Activated CD8-positive, alpha-beta T cell treated with anti-CD3 and anti-CD28 coated beads for 36 hours (primary cell): Measurements from ENCODE around the gene TSEN34. TPM values are rescaled to one million over a fixed set of nuclear protein-coding genes. Genes with fewer than 3 reads are reported as not detected.
"Not testable (repeated sequence)": the region's sequence is repeated elsewhere in the genome, so short reads cannot be mapped to it uniquely, and the experiment has no call there.

Experiments
- ATAC-seq: fragments of 200-7000 bp; cut with Tn5 transposase; one replicate; pipeline ENCODE4 v1.10.0; 2021; ENCODE audit warnings: mild to moderate bottlenecking, moderate library complexity
- CTCF ChIA-PET: fragments of 350-600 bp; sonication (Branson Sonifier 250); formaldehyde crosslinking; loops from one replicate; lab custom pipeline; 2021; ENCODE audit warnings: antibody characterized with exemption; lab: Charles Lee
- POLR2A ChIA-PET: fragments of 350-600 bp; sonication (Branson Sonifier 250); formaldehyde crosslinking; loops from one replicate; lab custom pipeline; 2021; ENCODE audit warnings: antibody characterized with exemption; lab: Charles Lee
- DNase-seq: peaks from one replicate; pipeline ENCODE4 v3.0.0-alpha.2; 2020
- H3K27ac Mint-ChIP-seq: one replicate; pipeline ENCODE4 v1.8.0; 2021; ENCODE audit warnings: mild to moderate bottlenecking, mixed read lengths
- H3K27me3 Mint-ChIP-seq: one replicate; pipeline ENCODE4 v1.8.0; 2021; ENCODE audit warnings: mixed read lengths
- H3K36me3 Mint-ChIP-seq: one replicate; pipeline ENCODE4 v1.8.0; 2021; ENCODE audit warnings: low read depth, mixed read lengths
- H3K4me1 Mint-ChIP-seq: one replicate; pipeline ENCODE4 v1.8.0; 2021; ENCODE audit warnings: low read depth, mixed read lengths
- H3K4me3 Mint-ChIP-seq: one replicate; pipeline ENCODE4 v1.8.0; 2021; ENCODE audit warnings: mild to moderate bottlenecking, moderate library complexity, mixed read lengths
- H3K9me3 Mint-ChIP-seq: one replicate; pipeline ENCODE4 v1.8.0; 2021; ENCODE audit warnings: mixed read lengths
- intact Hi-C: fragments of 100-400 bp; cut with micrococcal nuclease; formaldehyde crosslinking; loops from one replicate; pipeline ENCODE4 v1.10.0; 2022
- total RNA-seq, 2 experiments: library from RNA; stranded (reverse); gene quantifications; one replicate each; pipeline ENCODE4 v1.2.3, GENCODE V29; 2021
- TF ChIP-seq, protein P1 (sequence below): fragments of 200-600 bp; IDR thresholded peaks from one replicate; pipeline ENCODE4 v1.8.0; 2022; ENCODE audit warnings: antibody characterized with exemption, mild to moderate bottlenecking

TSEN34 gene
- total RNA-seq, 2 experiments from 2014 or later = 12.5 TPM

- Mint-ChIP-seq H3K4me3 (no peak overlapping the region), H3K36me3 (peaks cover 52% of the 10 kb centered on the region), H3K27me3 (no peaks in the 10 kb centered on the region), H3K27ac (peak overlapping the region; percentile 49), H3K4me1 (peaks cover 51% of the 10 kb centered on the region), H3K9me3 (peaks cover 1% of the 10 kb centered on the region)
- CTCF ChIA-PET = interaction anchor here (0.9 to 1.6 kb wide), 4 partner anchors 13 to 55 kb away, joined by 3 to 6 read pairs (median 4); no protein-coding TSS in a partner anchor
- DNase-seq = no peak
- POLR2A ChIA-PET = interaction anchor here (0.9 to 16.5 kb wide), 3 partner anchors 17 to 1046 kb away, joined by 3 to 419 read pairs (median 4); partner anchors contain the start of genes MBOAT7, RPS9 and TSEN34
- intact Hi-C loops = no loop called here
- ATAC-seq = no peak
- TF ChIP-seq, protein P1, sequence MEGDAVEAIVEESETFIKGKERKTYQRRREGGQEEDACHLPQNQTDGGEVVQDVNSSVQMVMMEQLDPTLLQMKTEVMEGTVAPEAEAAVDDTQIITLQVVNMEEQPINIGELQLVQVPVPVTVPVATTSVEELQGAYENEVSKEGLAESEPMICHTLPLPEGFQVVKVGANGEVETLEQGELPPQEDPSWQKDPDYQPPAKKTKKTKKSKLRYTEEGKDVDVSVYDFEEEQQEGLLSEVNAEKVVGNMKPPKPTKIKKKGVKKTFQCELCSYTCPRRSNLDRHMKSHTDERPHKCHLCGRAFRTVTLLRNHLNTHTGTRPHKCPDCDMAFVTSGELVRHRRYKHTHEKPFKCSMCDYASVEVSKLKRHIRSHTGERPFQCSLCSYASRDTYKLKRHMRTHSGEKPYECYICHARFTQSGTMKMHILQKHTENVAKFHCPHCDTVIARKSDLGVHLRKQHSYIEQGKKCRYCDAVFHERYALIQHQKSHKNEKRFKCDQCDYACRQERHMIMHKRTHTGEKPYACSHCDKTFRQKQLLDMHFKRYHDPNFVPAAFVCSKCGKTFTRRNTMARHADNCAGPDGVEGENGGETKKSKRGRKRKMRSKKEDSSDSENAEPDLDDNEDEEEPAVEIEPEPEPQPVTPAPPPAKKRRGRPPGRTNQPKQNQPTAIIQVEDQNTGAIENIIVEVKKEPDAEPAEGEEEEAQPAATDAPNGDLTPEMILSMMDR = no peak
Observed at GRCh38 chr19:54211235-54211634, 20.1 kb downstream of the TSEN34 start.

DNA sequence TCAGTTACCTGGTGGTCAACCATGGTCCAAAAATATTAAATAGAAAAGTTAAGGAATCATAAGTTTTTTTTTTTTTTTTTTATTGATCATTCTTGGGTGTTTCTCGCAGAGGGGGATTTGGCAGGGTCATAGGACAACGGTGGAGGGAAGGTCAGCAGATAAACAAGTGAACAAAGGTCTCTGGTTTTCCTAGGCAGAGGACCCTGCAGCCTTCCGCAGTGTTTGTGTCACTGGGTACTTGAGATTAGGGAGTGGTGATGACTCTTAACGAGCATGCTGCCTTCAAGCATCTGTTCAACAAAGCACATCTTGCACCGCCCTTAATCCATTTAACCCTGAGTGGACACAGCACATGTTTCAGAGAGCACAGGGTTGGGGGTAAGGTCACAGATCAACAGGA is 23.1 kb downstream of the TSEN34 start:
- H3K9me3 Mint-ChIP-seq, POLR2A ChIA-PET: not testable (repeated sequence)

GRCh38 chr19:54214734-54215133 is 23.6 kb downstream of the TSEN34 start:
- ATAC-seq, intact Hi-C loops, CTCF ChIA-PET, DNase-seq, H3K9me3 Mint-ChIP-seq, POLR2A ChIA-PET, H3K27me3 Mint-ChIP-seq, H3K27ac Mint-ChIP-seq, H3K4me3 Mint-ChIP-seq: not testable (repeated sequence)
- H3K36me3 Mint-ChIP-seq = peaks cover 29% of the 10 kb centered on the region
- H3K4me1 Mint-ChIP-seq = peaks cover 17% of the 10 kb centered on the region

More for the DNA sequence above, 23.1 kb downstream of the TSEN34 start:
- DNase-seq, H3K4me3 Mint-ChIP-seq, H3K27ac Mint-ChIP-seq, intact Hi-C loops, ATAC-seq, H3K27me3 Mint-ChIP-seq, CTCF ChIA-PET: not testable (repeated sequence)
- Mint-ChIP-seq H3K36me3 (peaks cover 29% of the 10 kb centered on the region), H3K4me1 (peaks cover 22% of the 10 kb centered on the region)

GRCh38 chr19:54216869-54217268 is 25.8 kb downstream of the TSEN34 start:
- TF ChIP-seq, protein P1 = no peak
- peaks cover 1% of the 10 kb centered on the region for H3K9me3 Mint-ChIP-seq
- H3K27ac Mint-ChIP-seq = no peak overlapping the region
- no peaks in the 10 kb centered on the region for H3K4me1 Mint-ChIP-seq
- no peaks in the 10 kb centered on the region for H3K27me3 Mint-ChIP-seq
- CTCF ChIA-PET = interaction anchor here (2.1 kb wide), 1 partner anchor 49 kb away, joined by 5 read pairs; no protein-coding TSS in a partner anchor
- H3K4me3 Mint-ChIP-seq = no peak overlapping the region
- POLR2A ChIA-PET = interaction anchor here (1.2 kb wide), 1 partner anchor 16 kb away, joined by 3 read pairs; the partner anchor contains the start of gene RPS9
- ATAC-seq = no peak
- intact Hi-C loops = no loop called here
- peaks cover 16% of the 10 kb centered on the region for H3K36me3 Mint-ChIP-seq
- no peak for DNase-seq

DNA sequence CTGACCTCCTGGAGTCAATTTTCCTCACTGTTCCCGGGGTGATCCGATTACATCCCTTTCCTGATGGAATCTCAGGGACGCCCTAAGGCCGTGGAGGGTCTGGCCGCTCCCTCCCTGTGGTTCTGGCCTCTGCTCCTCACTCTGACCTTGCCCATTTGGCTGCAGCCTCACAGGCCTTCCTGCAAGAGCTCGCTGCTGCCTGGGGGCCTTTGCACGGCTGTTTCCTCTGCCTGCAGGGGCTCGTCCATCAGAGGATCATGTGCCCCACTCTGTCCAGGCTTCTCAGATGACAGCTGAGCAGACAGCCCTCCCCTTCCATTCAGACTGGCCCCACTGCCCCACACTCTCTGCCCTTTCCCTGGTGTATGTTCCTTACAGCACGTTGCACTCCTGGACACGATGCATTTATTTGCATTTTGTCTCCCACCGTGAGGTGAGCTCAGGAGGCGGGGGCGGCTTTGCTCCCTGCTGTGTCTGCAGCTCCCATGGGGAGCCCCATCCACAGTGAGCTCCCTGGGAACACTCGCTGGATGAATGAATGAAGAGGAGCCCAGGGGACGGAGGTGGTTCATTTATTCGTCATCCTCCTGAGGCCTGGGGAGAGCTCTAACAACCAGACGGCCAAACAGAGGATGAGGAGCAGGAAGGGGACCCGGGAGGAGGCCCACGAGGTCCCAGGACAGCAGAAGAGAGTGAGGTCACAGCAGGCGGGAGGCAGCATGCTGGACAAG is 26.6 kb downstream of the TSEN34 start:
- H3K9me3 Mint-ChIP-seq, DNase-seq, ATAC-seq, intact Hi-C loops, H3K27me3 Mint-ChIP-seq, H3K4me3 Mint-ChIP-seq, H3K27ac Mint-ChIP-seq, H3K4me1 Mint-ChIP-seq: not testable (repeated sequence)
- POLR2A ChIA-PET = interaction anchor here (0.7 kb wide), 1 partner anchor 19 kb away, joined by 3 read pairs; no protein-coding TSS in a partner anchor
- peaks cover 14% of the 10 kb centered on the region for H3K36me3 Mint-ChIP-seq
- CTCF ChIA-PET = interaction anchor here (2.1 kb wide), 1 partner anchor 48 kb away, joined by 5 read pairs; no protein-coding TSS in a partner anchor

GRCh38 chr19:54218259-54218658 is 27.2 kb downstream of the TSEN34 start:
- POLR2A ChIA-PET = interaction anchor here (0.7 kb wide), 1 partner anchor 19 kb away, joined by 3 read pairs; no protein-coding TSS in a partner anchor
- H3K9me3 Mint-ChIP-seq = peaks cover 1% of the 10 kb centered on the region
- no peaks in the 10 kb centered on the region for H3K4me1 Mint-ChIP-seq
- no peak overlapping the region for H3K4me3 Mint-ChIP-seq
- no peak for ATAC-seq
- CTCF ChIA-PET = interaction anchor here (2.1 kb wide), 1 partner anchor 48 kb away, joined by 5 read pairs; no protein-coding TSS in a partner anchor
- intact Hi-C loops = no loop called here
- peaks cover 10% of the 10 kb centered on the region for H3K36me3 Mint-ChIP-seq
- peaks cover 2% of the 10 kb centered on the region for H3K27me3 Mint-ChIP-seq
- H3K27ac Mint-ChIP-seq = no peak overlapping the region
- TF ChIP-seq, protein P1 = no peak
- no peak for DNase-seq
